Hindlimb muscle (tissue), 1 donor: Measurements from ENCODE around the gene OMG. TPM values are rescaled to one million over a fixed set of nuclear protein-coding genes. Genes with fewer than 3 reads are reported as not detected.

Source experiments
- DNase-seq: peaks from one replicate; pipeline ENCODE4 v3.0.0-alpha.2; 2013
- polyA plus RNA-seq: library from polyadenylated mRNA; unstranded; fragments of 120-200 nt; gene quantifications from one replicate; pipeline ENCODE4 v1.2.1, GENCODE V29; 2013; ENCODE audit not compliant: insufficient read length

Gene OMG
- polyA plus RNA-seq, 1 donor = 0.27 TPM

DNA sequence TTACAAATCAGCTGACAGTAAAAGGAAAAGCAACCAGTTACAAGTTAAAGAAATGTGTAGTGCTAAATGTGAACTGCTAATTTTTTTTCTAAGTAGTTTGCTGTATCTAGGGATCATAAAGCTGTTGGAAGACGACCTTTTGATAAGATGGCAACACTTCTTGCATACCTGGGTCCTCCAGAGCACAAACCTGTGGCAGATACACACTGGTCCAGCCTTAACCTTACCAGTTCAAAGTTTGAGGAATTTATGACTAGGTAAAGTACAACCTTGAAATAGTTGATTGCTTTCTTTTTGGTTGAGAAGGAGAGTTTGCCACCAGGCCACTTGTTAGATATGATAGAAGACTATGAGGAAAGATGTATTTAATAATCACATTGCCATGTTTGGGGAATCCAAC, 35.4 kb downstream of the OMG start:
- no peak for DNase-seq

GRCh38 chr17:31260151-31260550, 36.9 kb downstream of the OMG start:
- no peak for DNase-seq

DNA sequence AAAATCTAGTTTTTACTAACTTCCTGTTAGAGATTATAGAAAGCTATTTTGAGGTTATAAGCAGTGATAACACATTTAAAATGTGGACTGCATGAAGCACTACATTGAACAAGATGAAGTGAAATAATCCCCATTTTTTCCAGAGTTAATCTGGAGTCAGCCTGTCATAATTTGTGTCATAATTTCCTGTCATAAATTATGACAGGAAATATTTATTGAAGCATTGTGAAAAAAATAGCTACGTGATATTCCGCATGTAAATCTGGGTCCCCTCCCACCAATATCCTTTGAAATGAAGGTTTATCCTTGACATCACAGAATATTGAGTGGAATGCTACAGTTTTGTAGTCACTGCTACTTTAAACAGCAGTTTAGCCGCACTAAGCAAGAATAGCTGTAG, 40.1 kb downstream of the OMG start:
- no peak for DNase-seq

GRCh38 chr17:31254654-31255053, 42.4 kb downstream of the OMG start:
- no peak for DNase-seq

DNA sequence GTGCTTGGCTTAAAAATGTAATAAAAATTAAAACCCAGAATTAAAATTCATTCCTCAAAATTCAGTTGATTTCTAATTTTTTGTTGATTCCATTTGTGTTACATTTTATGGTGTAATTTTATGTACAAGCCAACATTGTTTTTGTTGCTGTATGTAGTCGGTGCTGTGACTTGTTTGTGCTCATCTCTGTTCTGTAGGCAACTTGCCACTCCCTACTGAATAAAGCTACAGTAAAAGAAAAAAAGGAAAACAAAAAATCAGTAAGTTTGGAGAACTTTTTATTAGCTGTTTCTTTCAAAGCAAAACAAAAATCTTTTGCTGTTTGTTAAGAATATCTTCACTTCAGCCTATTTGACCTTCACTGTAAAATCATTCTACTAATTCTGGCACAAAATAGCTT, 44.3 kb downstream of the OMG start:
- no peak for DNase-seq

- no peak for DNase-seq
Measured at GRCh38 chr17:31251970-31252328, 45.1 kb downstream of the OMG start.

DNA sequence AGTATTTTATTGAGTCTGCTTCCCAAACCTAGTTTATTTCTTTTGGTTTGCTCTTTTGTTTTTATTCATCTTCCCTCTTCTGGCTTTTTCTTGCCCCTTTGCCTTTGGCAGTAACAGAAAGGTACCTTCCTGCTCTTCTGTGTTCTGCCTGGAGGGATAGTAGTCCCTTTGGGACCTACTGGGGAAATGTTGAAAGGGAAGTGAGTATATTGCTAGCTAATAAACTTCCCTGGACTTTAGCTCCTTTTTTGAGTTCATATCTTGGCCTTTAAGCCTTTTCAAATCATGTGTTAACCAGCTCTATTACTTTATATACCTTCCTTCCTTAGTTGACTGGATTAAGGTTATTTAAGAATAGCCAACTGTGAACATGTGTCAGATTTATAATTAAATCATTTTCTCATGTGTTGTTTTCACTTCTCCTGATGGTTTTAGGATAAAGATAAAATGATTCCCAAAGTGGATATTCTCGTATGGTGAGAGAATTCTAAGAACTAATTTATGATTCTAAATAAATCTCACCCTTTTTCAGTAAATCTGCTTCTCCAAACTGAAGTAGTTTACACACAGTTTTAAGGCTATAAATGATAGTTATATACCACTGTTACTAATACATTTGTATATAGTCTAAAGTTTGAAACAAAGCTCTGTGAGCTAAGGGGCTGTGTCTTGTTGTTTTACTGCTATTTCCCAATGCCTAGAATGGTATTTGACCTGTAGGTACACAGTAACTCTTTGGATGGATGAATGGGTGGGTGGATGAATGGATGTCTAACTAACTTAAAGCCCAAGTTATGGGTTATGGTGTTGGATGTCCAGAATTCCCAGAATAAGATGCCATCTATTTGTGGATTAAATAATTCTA, 45.7 kb downstream of the OMG start:
- DNase-seq = no peak

DNA sequence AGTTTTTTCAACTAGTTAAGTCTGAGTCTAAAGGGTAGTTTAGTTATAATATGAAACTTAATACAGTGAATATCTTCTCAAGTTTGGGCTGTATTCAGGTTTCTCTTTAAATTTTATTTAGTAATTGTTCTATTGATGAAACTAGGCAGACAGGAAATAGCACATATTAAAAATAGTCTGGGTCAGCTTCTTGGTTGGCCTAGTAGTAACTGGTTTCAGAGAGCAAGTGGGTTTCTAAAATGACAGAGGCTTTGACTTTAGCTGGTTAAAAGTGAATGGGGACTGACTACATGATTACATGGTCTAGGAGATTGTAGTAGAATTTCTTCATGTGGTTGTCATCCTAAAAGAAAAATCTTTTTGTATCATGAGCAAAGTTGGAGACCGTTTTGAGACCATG, 46.8 kb downstream of the OMG start:
- DNase-seq = no peak

DNA sequence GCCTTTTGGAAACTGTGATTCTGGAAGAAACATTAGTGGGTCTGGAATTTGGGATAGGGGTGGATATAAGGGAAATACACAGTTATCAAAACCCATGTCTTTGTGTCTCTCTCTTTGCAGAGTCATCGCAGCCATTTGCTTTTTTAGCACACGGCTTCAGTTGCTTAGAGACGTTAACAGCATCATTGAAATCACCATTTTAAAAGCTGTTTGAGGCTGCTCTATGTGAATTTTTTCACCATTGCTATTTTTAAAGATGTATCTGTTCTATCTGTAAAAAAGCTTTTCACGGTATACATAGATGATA, 47.3 kb downstream of the OMG start:
- no peak for DNase-seq

- DNase-seq = no peak
Measured at GRCh38 chr17:31248986-31249834, 47.8 kb downstream of the OMG start.

Other genes starting within 250 kb of the OMG start
- 23.0 TPM for gene NF1, start 202.3 kb downstream of the OMG start, polyA plus RNA-seq
- 4.0 TPM for gene EVI2B, start 16.8 kb upstream of the OMG start, polyA plus RNA-seq
- 2.8 TPM for gene EVI2A, start 24.4 kb upstream of the OMG start, polyA plus RNA-seq
- gene RAB11FIP4, start 94.4 kb upstream of the OMG start, polyA plus RNA-seq = 0.93 TPM